Amniotic stem cell (primary cell): ENCODE measurements around the gene ASH1L.
"Not testable (repeated sequence)": the region's sequence is repeated elsewhere in the genome, so short reads cannot be mapped to it uniquely, and the experiment has no call there.

Experiments
- DNase-seq: peaks from one replicate; lab custom pipeline; 2025; lab: John Stamatoyannopoulos, UW

The ASH1L gene

GRCh38 chr1:155433831-155434389, 128.7 kb downstream of the ASH1L start:
- not testable (repeated sequence) for DNase-seq

GRCh38 chr1:155433128-155433830, 129.3 kb downstream of the ASH1L start:
- not testable (repeated sequence) for DNase-seq

- DNase-seq: no peak
These were observed 138.5 kb downstream of the ASH1L start for GRCh38 chr1:155424091-155424490.

- DNase-seq: no peak
These were observed 141.8 kb downstream of the ASH1L start for GRCh38 chr1:155420788-155421187.

- not testable (repeated sequence) for DNase-seq
These were observed 150.8 kb downstream of the ASH1L start for GRCh38 chr1:155411840-155412239.

GRCh38 chr1:155410931-155411330, 151.7 kb downstream of the ASH1L start:
- DNase-seq: no peak

GRCh38 chr1:155396874-155397476, 165.6 kb downstream of the ASH1L start:
- DNase-seq: no peak

- DNase-seq: no peak
These were observed 169.6 kb downstream of the ASH1L start for GRCh38 chr1:155392898-155393411.

GRCh38 chr1:155389826-155390225, 172.8 kb downstream of the ASH1L start:
- no peak for DNase-seq

GRCh38 chr1:155385836-155386235, 176.8 kb downstream of the ASH1L start:
- not testable (repeated sequence) for DNase-seq

- no peak for DNase-seq
These were observed 179.2 kb downstream of the ASH1L start for GRCh38 chr1:155383406-155383805.

GRCh38 chr1:155379631-155380090, 182.9 kb downstream of the ASH1L start:
- DNase-seq: peak; percentile 36

- DNase-seq: no peak
These were observed 183.4 kb downstream of the ASH1L start for GRCh38 chr1:155379180-155379579.

- DNase-seq: no peak
These were observed 202.6 kb downstream of the ASH1L start for GRCh38 chr1:155360051-155360450.

GRCh38 chr1:155352631-155353030, 210.0 kb downstream of the ASH1L start:
- no peak for DNase-seq

- DNase-seq: no peak
These were observed 219.8 kb downstream of the ASH1L start for GRCh38 chr1:155342842-155343241.

- no peak for DNase-seq
These were observed 223.0 kb downstream of the ASH1L start for GRCh38 chr1:155339515-155340097.

- DNase-seq: no peak
These were observed 227.6 kb downstream of the ASH1L start for GRCh38 chr1:155334962-155335361.

GRCh38 chr1:155329980-155330598, 232.5 kb downstream of the ASH1L start:
- no peak for DNase-seq

GRCh38 chr1:155328856-155329255, 233.7 kb downstream of the ASH1L start:
- not testable (repeated sequence) for DNase-seq

GRCh38 chr1:155327981-155328380, 234.6 kb downstream of the ASH1L start:
- no peak for DNase-seq

- DNase-seq: no peak
These were observed 236.0 kb downstream of the ASH1L start for GRCh38 chr1:155326631-155327037.
